ENCODE results near the gene FES. TPM values are rescaled to one million over a fixed set of nuclear protein-coding genes. Genes with fewer than 3 reads are reported as not detected.

FES gene
- total RNA-seq, 4 donors from 2014 or later, result 5.3 to 13.5 (median 10.1) TPM

- Histone ChIP-seq H3K4me1 (peaks cover 22 to 23% of the 10 kb centered on the region in 2 donors), H3K36me3 (peaks cover 0 to 56% of the 10 kb centered on the region in 2 donors), H3K27me3 (no peaks in the 10 kb centered on the region), H3K27ac (no peak overlapping the region), H3K4me3 (no peak overlapping the region), H3K9me3 (no peaks in the 10 kb centered on the region)
- TF ChIP-seq, protein P1, sequence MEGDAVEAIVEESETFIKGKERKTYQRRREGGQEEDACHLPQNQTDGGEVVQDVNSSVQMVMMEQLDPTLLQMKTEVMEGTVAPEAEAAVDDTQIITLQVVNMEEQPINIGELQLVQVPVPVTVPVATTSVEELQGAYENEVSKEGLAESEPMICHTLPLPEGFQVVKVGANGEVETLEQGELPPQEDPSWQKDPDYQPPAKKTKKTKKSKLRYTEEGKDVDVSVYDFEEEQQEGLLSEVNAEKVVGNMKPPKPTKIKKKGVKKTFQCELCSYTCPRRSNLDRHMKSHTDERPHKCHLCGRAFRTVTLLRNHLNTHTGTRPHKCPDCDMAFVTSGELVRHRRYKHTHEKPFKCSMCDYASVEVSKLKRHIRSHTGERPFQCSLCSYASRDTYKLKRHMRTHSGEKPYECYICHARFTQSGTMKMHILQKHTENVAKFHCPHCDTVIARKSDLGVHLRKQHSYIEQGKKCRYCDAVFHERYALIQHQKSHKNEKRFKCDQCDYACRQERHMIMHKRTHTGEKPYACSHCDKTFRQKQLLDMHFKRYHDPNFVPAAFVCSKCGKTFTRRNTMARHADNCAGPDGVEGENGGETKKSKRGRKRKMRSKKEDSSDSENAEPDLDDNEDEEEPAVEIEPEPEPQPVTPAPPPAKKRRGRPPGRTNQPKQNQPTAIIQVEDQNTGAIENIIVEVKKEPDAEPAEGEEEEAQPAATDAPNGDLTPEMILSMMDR (IDR thresholded peaks at IDR 0.05 in 4 of 5, conservative IDR thresholded peaks at IDR 0.05 in 1 of 5), result no peak
- TF ChIP-seq POLR2A (IDR thresholded peaks at IDR 0.05), result no peak
- no peak for ATAC-seq
- no peak for DNase-seq
- intact Hi-C loops (cut with DNase I; ENCODE audit: low total_unique reads) (no loop called here), in situ Hi-C loops (cut with MboI; ENCODE audit: low sequenced_read_pairs in 4 of 4) (loop anchor here (25.0 kb wide), 3 partner anchors 164 to 564 kb away; partner anchors contain the start of gene BLM (in 2 of the 4))
Measured at GRCh38 chr15:90876046-90876445, 8.3 kb upstream of the FES start.

DNA sequence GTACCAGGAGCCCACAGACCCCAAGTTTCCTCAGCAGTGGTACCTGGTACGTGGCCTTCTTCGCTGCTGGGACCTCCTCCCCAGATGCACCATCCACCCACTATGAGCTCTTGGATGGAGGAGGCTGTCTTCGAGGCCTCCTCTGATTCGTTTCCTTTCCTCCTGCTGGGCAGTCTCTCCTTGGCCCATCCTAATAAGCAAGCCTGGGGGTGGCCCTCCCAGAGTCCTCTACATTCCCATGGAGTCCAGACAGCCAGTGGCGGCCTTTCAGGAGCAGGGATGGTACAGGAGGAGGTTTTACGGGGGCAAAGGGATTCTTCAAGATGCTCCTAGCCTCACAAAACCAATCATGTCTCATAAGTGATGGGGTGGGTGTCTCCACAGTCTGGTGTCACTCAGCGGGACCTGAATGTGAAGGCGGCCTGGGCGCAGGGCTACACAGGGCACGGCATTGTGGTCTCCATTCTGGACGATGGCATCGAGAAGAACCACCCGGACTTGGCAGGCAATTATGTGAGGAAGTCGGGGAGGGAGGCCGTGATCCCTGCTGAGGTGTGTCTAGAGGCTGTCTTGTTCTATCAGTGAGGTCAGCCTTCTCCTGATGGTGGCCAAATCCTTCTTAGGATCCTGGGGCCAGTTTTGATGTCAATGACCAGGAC lies 7.7 kb upstream of the FES start:
- intact Hi-C loops (cut with DNase I; ENCODE audit: low total_unique reads), result no loop called here
- Histone ChIP-seq H3K4me1 (peaks cover 22 to 23% of the 10 kb centered on the region in 2 donors), H3K9me3 (no peaks in the 10 kb centered on the region), H3K36me3 (peaks cover 0 to 62% of the 10 kb centered on the region in 2 donors), H3K27me3 (no peaks in the 10 kb centered on the region), H3K27ac (no peak overlapping the region), H3K4me3 (no peak overlapping the region)
- no peak for ATAC-seq
- in situ Hi-C loops (cut with MboI; ENCODE audit: low sequenced_read_pairs in 4 of 4), result loop anchor here (25.0 kb wide), 3 partner anchors 164 to 564 kb away; partner anchors contain the start of gene BLM (in 2 of the 4)
- TF ChIP-seq, protein P1 (IDR thresholded peaks at IDR 0.05 in 4 of 5, conservative IDR thresholded peaks at IDR 0.05 in 1 of 5), result no peak
- no peak for TF ChIP-seq POLR2A (IDR thresholded peaks at IDR 0.05)
- DNase-seq, result no peak

- H3K9me3 ChIP-seq, result no peaks in the 10 kb centered on the region
- DNase-seq (no peak), ATAC-seq (no peak)
- TF ChIP-seq, protein P1 (IDR thresholded peaks at IDR 0.05 in 4 of 5, conservative IDR thresholded peaks at IDR 0.05 in 1 of 5), result no peak
- TF ChIP-seq POLR2A (IDR thresholded peaks at IDR 0.05), result no peak
- no peaks in the 10 kb centered on the region for H3K27me3 ChIP-seq
- in situ Hi-C loops (cut with MboI; ENCODE audit: low sequenced_read_pairs in 4 of 4) (loop anchor here (25.0 kb wide), 3 partner anchors 165 to 565 kb away; partner anchors contain the start of gene BLM (in 2 of the 4)), intact Hi-C loops (cut with DNase I; ENCODE audit: low total_unique reads) (no loop called here)
- no peak overlapping the region for H3K4me3 ChIP-seq
- no peak overlapping the region for H3K27ac ChIP-seq
- H3K4me1 ChIP-seq, result peaks cover 22 to 23% of the 10 kb centered on the region in 2 donors
- H3K36me3 ChIP-seq, result peaks cover 0 to 68% of the 10 kb centered on the region in 2 donors
Measured at GRCh38 chr15:90877315-90877714, 7.0 kb upstream of the FES start.

- no peaks in the 10 kb centered on the region for H3K27me3 ChIP-seq
- intact Hi-C loops (cut with DNase I; ENCODE audit: low total_unique reads), result no loop called here
- in situ Hi-C loops (cut with MboI; ENCODE audit: low sequenced_read_pairs in 4 of 4), result loop anchor here (25.0 kb wide), 3 partner anchors 166 to 566 kb away; partner anchors contain the start of gene BLM (in 2 of the 4)
- peaks cover 16 to 17% of the 10 kb centered on the region in 2 donors for H3K4me1 ChIP-seq
- DNase-seq (no peak), ATAC-seq (no peak)
- no peaks in the 10 kb centered on the region for H3K9me3 ChIP-seq
- H3K36me3 ChIP-seq, result peaks cover 0 to 71% of the 10 kb centered on the region in 2 donors
- no peak overlapping the region for H3K4me3 ChIP-seq
- no peak overlapping the region for H3K27ac ChIP-seq
- no peak for TF ChIP-seq POLR2A (IDR thresholded peaks at IDR 0.05)
- TF ChIP-seq, protein P1 (IDR thresholded peaks at IDR 0.05 in 4 of 5, conservative IDR thresholded peaks at IDR 0.05 in 1 of 5), result no peak
Measured at GRCh38 chr15:90877996-90878395, 6.3 kb upstream of the FES start.

Data from gastrocnemius medialis (tissue), 4 donors.